ENCODE measurements around the gene MAP2K4. TPM values are rescaled to one million over a fixed set of nuclear protein-coding genes. Genes with fewer than 3 reads are reported as not detected.

MAP2K4 gene
- total and polyA plus RNA-seq, 2 of the 13 experiments (the other 11 are each of a cell fraction or from before 2014, with no cell fraction given) = 21.5 to 35.6 TPM

- TF ChIP-seq EZH2 (conservative IDR thresholded peaks at IDR 0.05; ENCODE audit: low read depth, low read length) = no peak
- TF ChIP-seq ZFP90 (CRISPR knock-in tag; IDR thresholded peaks at IDR 0.05; ENCODE audit: borderline replicate concordance) = no peak
- no peak for TF ChIP-seq ZNF616 (CRISPR knock-in tag; IDR thresholded peaks at IDR 0.05; ENCODE audit: low read depth)
- TF ChIP-seq, protein P1, sequence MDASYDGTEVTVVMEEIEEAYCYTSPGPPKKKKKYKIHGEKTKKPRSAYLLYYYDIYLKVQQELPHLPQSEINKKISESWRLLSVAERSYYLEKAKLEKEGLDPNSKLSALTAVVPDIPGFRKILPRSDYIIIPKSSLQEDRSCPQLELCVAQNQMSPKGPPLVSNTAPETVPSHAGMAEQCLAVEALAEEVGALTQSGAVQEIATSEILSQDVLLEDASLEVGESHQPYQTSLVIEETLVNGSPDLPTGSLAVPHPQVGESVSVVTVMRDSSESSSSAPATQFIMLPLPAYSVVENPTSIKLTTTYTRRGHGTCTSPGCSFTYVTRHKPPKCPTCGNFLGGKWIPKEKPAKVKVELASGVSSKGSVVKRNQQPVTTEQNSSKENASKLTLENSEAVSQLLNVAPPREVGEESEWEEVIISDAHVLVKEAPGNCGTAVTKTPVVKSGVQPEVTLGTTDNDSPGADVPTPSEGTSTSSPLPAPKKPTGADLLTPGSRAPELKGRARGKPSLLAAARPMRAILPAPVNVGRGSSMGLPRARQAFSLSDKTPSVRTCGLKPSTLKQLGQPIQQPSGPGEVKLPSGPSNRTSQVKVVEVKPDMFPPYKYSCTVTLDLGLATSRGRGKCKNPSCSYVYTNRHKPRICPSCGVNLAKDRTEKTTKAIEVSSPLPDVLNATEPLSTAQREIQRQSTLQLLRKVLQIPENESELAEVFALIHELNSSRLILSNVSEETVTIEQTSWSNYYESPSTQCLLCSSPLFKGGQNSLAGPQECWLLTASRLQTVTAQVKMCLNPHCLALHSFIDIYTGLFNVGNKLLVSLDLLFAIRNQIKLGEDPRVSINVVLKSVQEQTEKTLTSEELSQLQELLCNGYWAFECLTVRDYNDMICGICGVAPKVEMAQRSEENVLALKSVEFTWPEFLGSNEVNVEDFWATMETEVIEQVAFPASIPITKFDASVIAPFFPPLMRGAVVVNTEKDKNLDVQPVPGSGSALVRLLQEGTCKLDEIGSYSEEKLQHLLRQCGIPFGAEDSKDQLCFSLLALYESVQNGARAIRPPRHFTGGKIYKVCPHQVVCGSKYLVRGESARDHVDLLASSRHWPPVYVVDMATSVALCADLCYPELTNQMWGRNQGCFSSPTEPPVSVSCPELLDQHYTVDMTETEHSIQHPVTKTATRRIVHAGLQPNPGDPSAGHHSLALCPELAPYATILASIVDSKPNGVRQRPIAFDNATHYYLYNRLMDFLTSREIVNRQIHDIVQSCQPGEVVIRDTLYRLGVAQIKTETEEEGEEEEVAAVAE (CRISPR knock-in tag; IDR thresholded peaks at IDR 0.05; ENCODE audit: borderline replicate concordance) = no peak
- no peak for TF ChIP-seq ZNF800 (CRISPR knock-in tag; IDR thresholded peaks at IDR 0.05)
- TF ChIP-seq IRF2 (CRISPR knock-in tag; IDR thresholded peaks at IDR 0.05) = no peak
- TF ChIP-seq, protein P2, sequence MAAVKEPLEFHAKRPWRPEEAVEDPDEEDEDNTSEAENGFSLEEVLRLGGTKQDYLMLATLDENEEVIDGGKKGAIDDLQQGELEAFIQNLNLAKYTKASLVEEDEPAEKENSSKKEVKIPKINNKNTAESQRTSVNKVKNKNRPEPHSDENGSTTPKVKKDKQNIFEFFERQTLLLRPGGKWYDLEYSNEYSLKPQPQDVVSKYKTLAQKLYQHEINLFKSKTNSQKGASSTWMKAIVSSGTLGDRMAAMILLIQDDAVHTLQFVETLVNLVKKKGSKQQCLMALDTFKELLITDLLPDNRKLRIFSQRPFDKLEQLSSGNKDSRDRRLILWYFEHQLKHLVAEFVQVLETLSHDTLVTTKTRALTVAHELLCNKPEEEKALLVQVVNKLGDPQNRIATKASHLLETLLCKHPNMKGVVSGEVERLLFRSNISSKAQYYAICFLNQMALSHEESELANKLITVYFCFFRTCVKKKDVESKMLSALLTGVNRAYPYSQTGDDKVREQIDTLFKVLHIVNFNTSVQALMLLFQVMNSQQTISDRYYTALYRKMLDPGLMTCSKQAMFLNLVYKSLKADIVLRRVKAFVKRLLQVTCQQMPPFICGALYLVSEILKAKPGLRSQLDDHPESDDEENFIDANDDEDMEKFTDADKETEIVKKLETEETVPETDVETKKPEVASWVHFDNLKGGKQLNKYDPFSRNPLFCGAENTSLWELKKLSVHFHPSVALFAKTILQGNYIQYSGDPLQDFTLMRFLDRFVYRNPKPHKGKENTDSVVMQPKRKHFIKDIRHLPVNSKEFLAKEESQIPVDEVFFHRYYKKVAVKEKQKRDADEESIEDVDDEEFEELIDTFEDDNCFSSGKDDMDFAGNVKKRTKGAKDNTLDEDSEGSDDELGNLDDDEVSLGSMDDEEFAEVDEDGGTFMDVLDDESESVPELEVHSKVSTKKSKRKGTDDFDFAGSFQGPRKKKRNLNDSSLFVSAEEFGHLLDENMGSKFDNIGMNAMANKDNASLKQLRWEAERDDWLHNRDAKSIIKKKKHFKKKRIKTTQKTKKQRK (IDR thresholded peaks at IDR 0.05; ENCODE audit: low read length) = no peak
- no peak for TF ChIP-seq KLF6 (CRISPR knock-in tag; IDR thresholded peaks at IDR 0.05)
- no peak for TF ChIP-seq PCBP1 (IDR thresholded peaks at IDR 0.05; ENCODE audit: borderline replicate concordance, low read depth, low read length)
Measured at GRCh38 chr17:12133183-12133582, 112.5 kb downstream of the MAP2K4 start (continued).
